GM21447 (cell line): Measurements from ENCODE around the gene RBBP8NL.

Experiments used
- ATAC-seq: cut with Tn5 transposase; IDR thresholded peaks from one replicate; pipeline ENCODE4 v1.9.1; 2021; ENCODE audit not compliant: unreplicated experiment

The RBBP8NL gene

GRCh38 chr20:62422636-62423325, 4.6 kb downstream of the RBBP8NL start:
- no peak for ATAC-seq

GRCh38 chr20:62421716-62421990, 5.7 kb downstream of the RBBP8NL start:
- ATAC-seq: no peak

GRCh38 chr20:62420846-62421715, 6.3 kb downstream of the RBBP8NL start:
- ATAC-seq: no peak

GRCh38 chr20:62419759-62420158, 7.6 kb downstream of the RBBP8NL start:
- no peak for ATAC-seq

- no peak for ATAC-seq
Measured at GRCh38 chr20:62418709-62419487, 8.4 kb downstream of the RBBP8NL start.

- no peak for ATAC-seq
Measured at GRCh38 chr20:62417981-62418708, 9.2 kb downstream of the RBBP8NL start.

GRCh38 chr20:62416651-62417637, 10.4 kb downstream of the RBBP8NL start:
- no peak for ATAC-seq

- no peak for ATAC-seq
Measured at GRCh38 chr20:62415354-62416111, 11.8 kb downstream of the RBBP8NL start.

GRCh38 chr20:62413896-62414481, 13.3 kb downstream of the RBBP8NL start:
- ATAC-seq: no peak

- ATAC-seq: no peak
Measured at GRCh38 chr20:62413025-62413570, 14.2 kb downstream of the RBBP8NL start.

GRCh38 chr20:62412194-62413024, 14.9 kb downstream of the RBBP8NL start:
- no peak for ATAC-seq

- no peak for ATAC-seq
Measured at GRCh38 chr20:62411479-62412193, 15.7 kb downstream of the RBBP8NL start.

GRCh38 chr20:62410746-62411478, 16.4 kb downstream of the RBBP8NL start:
- ATAC-seq: no peak

- no peak for ATAC-seq
Measured at GRCh38 chr20:62409931-62410745, 17.2 kb downstream of the RBBP8NL start.

GRCh38 chr20:62409086-62409853, 18.1 kb downstream of the RBBP8NL start:
- no peak for ATAC-seq
